ENCODE data around the gene CPAMD8. TPM values are rescaled to one million over a fixed set of nuclear protein-coding genes. Genes with fewer than 3 reads are reported as not detected.
"Not testable (repeated sequence)": the region's sequence is repeated elsewhere in the genome, so short reads cannot be mapped to it uniquely, and the experiment has no call there.

Gene CPAMD8
- total and polyA plus RNA-seq, 2 donors (not counting 1 experiment from before 2014, with no cell fraction given), result 1.1 to 2.7 TPM

DNA sequence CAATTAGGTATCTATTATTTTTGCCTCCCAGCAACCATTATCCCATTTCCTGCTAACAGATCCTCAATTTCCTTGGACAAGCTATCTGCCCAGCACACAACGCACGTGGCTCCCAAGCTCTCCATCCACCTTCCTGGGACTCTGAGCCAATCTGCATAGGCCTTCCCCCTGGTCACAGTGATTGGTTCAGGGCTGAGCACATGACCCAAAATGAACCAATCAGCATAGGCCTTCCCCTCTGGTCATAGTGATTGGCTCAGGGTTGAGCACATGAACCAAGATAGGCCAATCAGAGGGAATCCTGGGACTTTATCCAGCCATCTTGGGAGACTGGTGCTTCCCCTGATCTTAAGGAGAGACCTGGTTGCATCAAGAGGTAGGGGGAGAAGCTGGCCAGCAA, 5.8 kb downstream of the CPAMD8 start:
- H3K4me2 ChIP-seq (replicated peaks; ENCODE audit: low read depth, low read length, poor library complexity, severe bottlenecking), result no peak overlapping the region
- no peak for DNase-seq
- H3K79me2 ChIP-seq (ENCODE audit: control insufficient read depth, insufficient read depth, low read length), result no peaks in the 10 kb centered on the region
- no peak overlapping the region for H3K27ac Mint-ChIP-seq
- H3K9me3 ChIP-seq (ENCODE audit: control extremely low read depth in 1 of 3, control insufficient read depth in 2 of 3, insufficient read depth in 1 of 3, low read length in 2 of 3), result peaks cover 0 to 45% (median 23%) of the 10 kb centered on the region in 3 donors
- H3K4me1 ChIP-seq (ENCODE audit: control insufficient read depth in 2 of 2, insufficient read depth in 2 of 2, low read length in 2 of 2), result peaks cover 4 to 10% of the 10 kb centered on the region in 2 donors
- H3K27ac ChIP-seq (ENCODE audit: low read length in 2 of 2), result no peak overlapping the region
- H3K27me3 Mint-ChIP-seq, result peaks cover 18% of the 10 kb centered on the region
- TF ChIP-seq, protein P1, sequence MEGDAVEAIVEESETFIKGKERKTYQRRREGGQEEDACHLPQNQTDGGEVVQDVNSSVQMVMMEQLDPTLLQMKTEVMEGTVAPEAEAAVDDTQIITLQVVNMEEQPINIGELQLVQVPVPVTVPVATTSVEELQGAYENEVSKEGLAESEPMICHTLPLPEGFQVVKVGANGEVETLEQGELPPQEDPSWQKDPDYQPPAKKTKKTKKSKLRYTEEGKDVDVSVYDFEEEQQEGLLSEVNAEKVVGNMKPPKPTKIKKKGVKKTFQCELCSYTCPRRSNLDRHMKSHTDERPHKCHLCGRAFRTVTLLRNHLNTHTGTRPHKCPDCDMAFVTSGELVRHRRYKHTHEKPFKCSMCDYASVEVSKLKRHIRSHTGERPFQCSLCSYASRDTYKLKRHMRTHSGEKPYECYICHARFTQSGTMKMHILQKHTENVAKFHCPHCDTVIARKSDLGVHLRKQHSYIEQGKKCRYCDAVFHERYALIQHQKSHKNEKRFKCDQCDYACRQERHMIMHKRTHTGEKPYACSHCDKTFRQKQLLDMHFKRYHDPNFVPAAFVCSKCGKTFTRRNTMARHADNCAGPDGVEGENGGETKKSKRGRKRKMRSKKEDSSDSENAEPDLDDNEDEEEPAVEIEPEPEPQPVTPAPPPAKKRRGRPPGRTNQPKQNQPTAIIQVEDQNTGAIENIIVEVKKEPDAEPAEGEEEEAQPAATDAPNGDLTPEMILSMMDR (IDR thresholded peaks at IDR 0.05), result no peak
- TF ChIP-seq EZH2 (IDR thresholded peaks at IDR 0.05; ENCODE audit: borderline replicate concordance, insufficient read depth, low read depth, low read length, poor library complexity, severe bottlenecking), result no peak
- H2AFZ ChIP-seq (ENCODE audit: insufficient read depth, low read depth, low read length, poor library complexity, severe bottlenecking), result no peak overlapping the region
- H3K4me3 ChIP-seq (ENCODE audit: control extremely low read depth in 1 of 5, extremely low read depth in 1 of 5, insufficient read depth in 1 of 5, low read depth in 2 of 5, low read length in 4 of 5), result no peak overlapping the region
- peaks cover 0 to 16% (median 4%) of the 10 kb centered on the region in 4 experiments for H3K27me3 ChIP-seq (replicated peaks in 1 of 4; ENCODE audit: control extremely low read depth in 1 of 4, control insufficient read depth in 3 of 4, insufficient read depth in 4 of 4, low read length in 3 of 4)
- 100% methylated on average over 2 of the region's 2 CpGs for WGBS (ENCODE audit: insufficient coverage)
- H3K36me3 ChIP-seq (replicated peaks in 1 of 2; ENCODE audit: control extremely low read depth in 1 of 2, control insufficient read depth in 1 of 2, extremely low read depth in 1 of 2, insufficient read depth in 2 of 2, low read length in 1 of 2), result no peaks in the 10 kb centered on the region
- H3K4me1 Mint-ChIP-seq, result peaks cover 5% of the 10 kb centered on the region
- no peak for ATAC-seq (ENCODE audit: low read depth)
- H4K20me1 ChIP-seq (ENCODE audit: control insufficient read depth, insufficient read depth, low read length, poor library complexity, severe bottlenecking), result no peaks in the 10 kb centered on the region
- peaks cover 12% of the 10 kb centered on the region for H3K9me3 Mint-ChIP-seq (ENCODE audit: insufficient read depth)
- intact Hi-C loops (cut with micrococcal nuclease), result no loop called here
- CTCF ChIA-PET, result no interaction called here
- POLR2A ChIA-PET, result no interaction called here
- H3K4me3 Mint-ChIP-seq, result no peak overlapping the region
- H3K9ac ChIP-seq (ENCODE audit: low read length), result no peak overlapping the region

- H3K27ac Mint-ChIP-seq, result no peak overlapping the region
- H3K4me1 Mint-ChIP-seq, result peaks cover 4% of the 10 kb centered on the region
- Histone ChIP-seq H3K36me3 (replicated peaks in 1 of 2; ENCODE audit: control extremely low read depth in 1 of 2, control insufficient read depth in 1 of 2, extremely low read depth in 1 of 2, insufficient read depth in 2 of 2, low read length in 1 of 2) (no peaks in the 10 kb centered on the region), H3K4me3 (ENCODE audit: control extremely low read depth in 1 of 5, extremely low read depth in 1 of 5, insufficient read depth in 1 of 5, low read depth in 2 of 5, low read length in 4 of 5) (no peak overlapping the region), H3K79me2 (ENCODE audit: control insufficient read depth, insufficient read depth, low read length) (no peaks in the 10 kb centered on the region), H3K9ac (ENCODE audit: low read length) (no peak overlapping the region), H3K4me1 (ENCODE audit: control insufficient read depth in 2 of 2, insufficient read depth in 2 of 2, low read length in 2 of 2) (peaks cover 0 to 5% of the 10 kb centered on the region in 2 donors), H4K20me1 (ENCODE audit: control insufficient read depth, insufficient read depth, low read length, poor library complexity, severe bottlenecking) (no peaks in the 10 kb centered on the region), H3K27me3 (replicated peaks in 1 of 4; ENCODE audit: control extremely low read depth in 1 of 4, control insufficient read depth in 3 of 4, insufficient read depth in 4 of 4, low read length in 3 of 4) (peaks cover 0 to 17% (median 3%) of the 10 kb centered on the region in 4 experiments), H3K4me2 (replicated peaks; ENCODE audit: low read depth, low read length, poor library complexity, severe bottlenecking) (no peak overlapping the region), H2AFZ (ENCODE audit: insufficient read depth, low read depth, low read length, poor library complexity, severe bottlenecking) (no peak overlapping the region), H3K9me3 (ENCODE audit: control extremely low read depth in 1 of 3, control insufficient read depth in 2 of 3, insufficient read depth in 1 of 3, low read length in 2 of 3) (peaks cover 0 to 48% (median 23%) of the 10 kb centered on the region in 3 donors), H3K27ac (ENCODE audit: low read length in 2 of 2) (no peak overlapping the region)
- no peak for ATAC-seq (ENCODE audit: low read depth)
- TF ChIP-seq, protein P1 (IDR thresholded peaks at IDR 0.05), result no peak
- TF ChIP-seq EZH2 (IDR thresholded peaks at IDR 0.05; ENCODE audit: borderline replicate concordance, insufficient read depth, low read depth, low read length, poor library complexity, severe bottlenecking), result no peak
- H3K27me3 Mint-ChIP-seq, result peaks cover 16% of the 10 kb centered on the region
- CTCF ChIA-PET, result no interaction called here
- no peak overlapping the region for H3K4me3 Mint-ChIP-seq
- H3K9me3 Mint-ChIP-seq (ENCODE audit: insufficient read depth), result peaks cover 12% of the 10 kb centered on the region
- POLR2A ChIA-PET, result no interaction called here
- DNase-seq, result no peak
- intact Hi-C loops (cut with micrococcal nuclease), result no loop called here
Observed at GRCh38 chr19:17020385-17020784, 6.2 kb downstream of the CPAMD8 start.

DNA sequence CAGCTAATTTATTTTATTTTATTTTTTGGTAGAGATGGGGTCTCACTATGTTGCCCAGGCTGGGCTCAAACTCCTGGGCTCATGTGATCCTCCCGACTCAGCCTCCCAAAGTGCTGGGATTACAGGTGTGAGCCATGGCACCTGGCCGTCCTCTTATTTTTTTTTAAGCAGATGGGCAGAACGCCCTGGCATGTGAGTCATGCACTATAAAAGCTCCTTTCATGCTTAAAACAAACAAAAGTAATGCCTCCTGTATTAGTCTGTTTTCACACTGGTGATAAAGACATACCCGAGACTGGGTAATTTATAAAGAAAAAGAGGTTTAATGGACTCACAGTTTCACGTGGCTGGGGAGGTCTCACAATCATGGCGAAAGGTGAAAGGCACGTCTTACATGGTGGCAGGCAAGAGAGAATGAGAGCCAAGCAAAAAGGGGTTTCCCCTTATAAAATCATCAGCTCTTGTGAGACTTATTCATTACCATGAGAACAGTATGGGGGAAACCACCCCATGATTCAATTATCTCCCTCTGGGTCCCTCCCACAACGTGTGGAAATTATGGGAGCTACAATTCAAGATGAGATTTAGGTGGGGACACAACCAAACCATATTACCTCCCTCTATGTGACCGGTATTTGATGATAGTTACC, 12.3 kb downstream of the CPAMD8 start:
- CTCF ChIA-PET; H3K27ac ChIP-seq (ENCODE audit: low read length in 2 of 2); H3K27ac Mint-ChIP-seq; H3K36me3 ChIP-seq (replicated peaks in 1 of 2; ENCODE audit: control extremely low read depth in 1 of 2, control insufficient read depth in 1 of 2, extremely low read depth in 1 of 2, insufficient read depth in 2 of 2, low read length in 1 of 2); H3K4me1 ChIP-seq (ENCODE audit: control insufficient read depth in 2 of 2, insufficient read depth in 2 of 2, low read length in 2 of 2); H3K27me3 ChIP-seq (replicated peaks in 1 of 4; ENCODE audit: control extremely low read depth in 1 of 4, control insufficient read depth in 3 of 4, insufficient read depth in 4 of 4, low read length in 3 of 4); H3K9ac ChIP-seq (ENCODE audit: low read length); H3K79me2 ChIP-seq (ENCODE audit: control insufficient read depth, insufficient read depth, low read length); H3K4me3 ChIP-seq (ENCODE audit: control extremely low read depth in 1 of 5, extremely low read depth in 1 of 5, insufficient read depth in 1 of 5, low read depth in 2 of 5, low read length in 4 of 5); POLR2A ChIA-PET; H3K27me3 Mint-ChIP-seq; H3K4me3 Mint-ChIP-seq; H2AFZ ChIP-seq (ENCODE audit: insufficient read depth, low read depth, low read length, poor library complexity, severe bottlenecking); ATAC-seq (ENCODE audit: low read depth); H3K9me3 Mint-ChIP-seq (ENCODE audit: insufficient read depth); H4K20me1 ChIP-seq (ENCODE audit: control insufficient read depth, insufficient read depth, low read length, poor library complexity, severe bottlenecking); intact Hi-C loops (cut with micrococcal nuclease); DNase-seq; H3K4me2 ChIP-seq (replicated peaks; ENCODE audit: low read depth, low read length, poor library complexity, severe bottlenecking); H3K4me1 Mint-ChIP-seq: not testable (repeated sequence)
- H3K9me3 ChIP-seq (ENCODE audit: control extremely low read depth in 1 of 3, control insufficient read depth in 2 of 3, insufficient read depth in 1 of 3, low read length in 2 of 3), result peaks cover 0 to 22% (median 0%) of the 10 kb centered on the region in 3 donors
- 85% methylated on average over 4 of the region's 9 CpGs for WGBS (ENCODE audit: insufficient coverage)
